Right atrium auricular region (tissue), 2 donors: ENCODE data around the gene NFATC2. TPM values are rescaled to one million over a fixed set of nuclear protein-coding genes. Genes with fewer than 3 reads are reported as not detected.

ENCODE experiments used
- DNase-seq: peaks from one replicate; pipeline ENCODE4 v3.0.0-alpha.2; 2019; ENCODE audit warnings: low spot score
- H3K27ac ChIP-seq, 2 donors: fragments of 200-600 bp; sonication (generic); 1 replicate in 1 of 2; 2 replicates in 1 of 2; pipeline ENCODE4 v1.5.1; 2016 to 2019
- H3K27me3 ChIP-seq, 2 donors: fragments of 200-600 bp; sonication (generic); one replicate each; pipeline versions ENCODE4 v1.5.1 to v1.6.0; 2017 to 2019
- H3K36me3 ChIP-seq: fragments of 200-600 bp; sonication (generic); one replicate; pipeline ENCODE4 v1.5.1; 2016
- H3K4me1 ChIP-seq, 2 donors: fragments of 200-600 bp; sonication (generic); one replicate each; pipeline versions ENCODE4 v1.5.1 to v1.6.0; 2017 to 2019
- H3K4me3 ChIP-seq, 2 donors: fragments of 200-600 bp; sonication (generic); 1 replicate in 1 of 2; 2 replicates in 1 of 2; pipeline ENCODE4 v1.5.1; 2017 to 2019; ENCODE audit warnings: mild to moderate bottlenecking in 1 of 2, moderate library complexity in 1 of 2
- H3K9me3 ChIP-seq, 2 donors: fragments of 200-600 bp; sonication (generic); one replicate each; pipeline ENCODE4 v1.5.1; 2019
- total RNA-seq, 2 donors: library from RNA; depleted of rRNA; stranded (reverse); fragments of >200 nt; gene quantifications; one replicate each; pipeline ENCODE4 v1.1.0, GENCODE V29; 2016
- TF ChIP-seq, protein P1 (sequence below), 2 donors: fragments of 200-600 bp; sonication (generic); IDR thresholded peaks; one replicate each; pipeline ENCODE4 v1.5.1; 2019; ENCODE audit warnings: antibody characterized with exemption in 2 of 2

Gene NFATC2
- total RNA-seq, 2 donors from 2014 or later: 8.6 to 12.5 TPM

GRCh38 chr20:51579137-51579536 lies 36.6 kb upstream of the NFATC2 start:
- H3K4me3 ChIP-seq: no peak overlapping the region
- DNase-seq: no peak
- no peaks in the 10 kb centered on the region for H3K27me3 ChIP-seq
- peaks cover 0 to 9% of the 10 kb centered on the region in 2 donors for H3K9me3 ChIP-seq
- H3K36me3 ChIP-seq: no peaks in the 10 kb centered on the region
- TF ChIP-seq, protein P1, sequence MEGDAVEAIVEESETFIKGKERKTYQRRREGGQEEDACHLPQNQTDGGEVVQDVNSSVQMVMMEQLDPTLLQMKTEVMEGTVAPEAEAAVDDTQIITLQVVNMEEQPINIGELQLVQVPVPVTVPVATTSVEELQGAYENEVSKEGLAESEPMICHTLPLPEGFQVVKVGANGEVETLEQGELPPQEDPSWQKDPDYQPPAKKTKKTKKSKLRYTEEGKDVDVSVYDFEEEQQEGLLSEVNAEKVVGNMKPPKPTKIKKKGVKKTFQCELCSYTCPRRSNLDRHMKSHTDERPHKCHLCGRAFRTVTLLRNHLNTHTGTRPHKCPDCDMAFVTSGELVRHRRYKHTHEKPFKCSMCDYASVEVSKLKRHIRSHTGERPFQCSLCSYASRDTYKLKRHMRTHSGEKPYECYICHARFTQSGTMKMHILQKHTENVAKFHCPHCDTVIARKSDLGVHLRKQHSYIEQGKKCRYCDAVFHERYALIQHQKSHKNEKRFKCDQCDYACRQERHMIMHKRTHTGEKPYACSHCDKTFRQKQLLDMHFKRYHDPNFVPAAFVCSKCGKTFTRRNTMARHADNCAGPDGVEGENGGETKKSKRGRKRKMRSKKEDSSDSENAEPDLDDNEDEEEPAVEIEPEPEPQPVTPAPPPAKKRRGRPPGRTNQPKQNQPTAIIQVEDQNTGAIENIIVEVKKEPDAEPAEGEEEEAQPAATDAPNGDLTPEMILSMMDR (IDR thresholded peaks at IDR 0.05): no peak
- no peak overlapping the region for H3K27ac ChIP-seq
- no peaks in the 10 kb centered on the region for H3K4me1 ChIP-seq

DNA sequence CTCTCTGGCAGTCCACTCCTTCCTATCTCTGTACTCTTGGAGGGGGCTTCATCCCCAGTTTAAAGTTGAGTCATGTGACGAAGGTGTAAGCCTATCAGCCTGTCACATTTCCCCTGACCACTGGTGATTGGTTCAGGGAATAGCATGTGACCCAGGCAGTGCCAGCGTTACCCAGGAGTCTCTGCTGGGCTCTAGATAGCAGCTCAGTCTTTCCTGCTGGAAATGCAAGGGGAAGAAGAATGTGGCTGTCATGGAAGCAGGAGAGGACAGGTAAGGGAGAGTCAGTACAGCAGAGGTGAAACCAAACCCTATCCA lies 35.6 kb upstream of the NFATC2 start:
- DNase-seq: no peak

DNA sequence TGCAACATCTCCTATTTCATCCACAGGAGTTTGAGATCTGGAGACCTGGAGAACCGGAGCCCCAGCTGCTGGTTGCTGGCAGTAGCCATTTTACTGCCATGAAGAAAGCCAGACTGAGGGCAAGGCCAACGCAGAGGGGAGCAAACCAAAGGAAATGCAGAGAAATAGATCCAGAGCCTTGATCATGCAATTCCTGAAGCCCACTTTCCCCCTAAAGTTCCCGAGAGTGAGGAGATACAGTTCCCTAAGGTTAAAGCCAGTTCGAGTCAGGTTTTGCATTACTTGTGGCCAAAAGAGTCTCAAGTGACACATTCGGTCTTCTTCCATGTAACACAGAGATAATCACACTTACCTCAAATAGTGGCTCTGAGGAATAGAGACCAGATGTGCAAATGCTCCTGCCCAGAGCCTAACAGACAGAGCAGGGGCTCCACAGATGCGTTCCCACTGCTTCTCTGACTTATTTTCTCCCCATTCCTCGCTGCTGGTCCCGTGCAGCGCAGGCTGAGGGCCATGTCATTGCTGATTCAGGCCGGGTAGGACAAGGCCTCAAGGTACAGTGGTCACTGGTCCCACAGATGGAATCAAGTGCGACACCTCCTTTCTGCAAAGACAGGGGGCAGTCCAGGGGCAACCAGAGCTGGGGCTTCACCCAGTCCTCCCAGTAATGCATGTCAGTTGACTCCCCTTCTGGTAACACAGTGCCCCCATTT lies 35.1 kb upstream of the NFATC2 start:
- H3K27ac ChIP-seq: no peak overlapping the region
- DNase-seq: no peak
- TF ChIP-seq, protein P1 (IDR thresholded peaks at IDR 0.05): no peak
- H3K4me1 ChIP-seq: peaks cover 0 to 9% of the 10 kb centered on the region in 2 donors
- H3K9me3 ChIP-seq: peaks cover 0 to 9% of the 10 kb centered on the region in 2 donors
- H3K36me3 ChIP-seq: no peaks in the 10 kb centered on the region
- no peak overlapping the region for H3K4me3 ChIP-seq
- no peaks in the 10 kb centered on the region for H3K27me3 ChIP-seq

More for the DNA sequence above, 35.6 kb upstream of the NFATC2 start:
- TF ChIP-seq, protein P1 (IDR thresholded peaks at IDR 0.05): no peak
- H3K9me3 ChIP-seq: peaks cover 0 to 9% of the 10 kb centered on the region in 2 donors
- H3K36me3 ChIP-seq: no peaks in the 10 kb centered on the region
- peaks cover 0 to 9% of the 10 kb centered on the region in 2 donors for H3K4me1 ChIP-seq
- no peak overlapping the region for H3K27ac ChIP-seq
- no peak overlapping the region for H3K4me3 ChIP-seq
- no peaks in the 10 kb centered on the region for H3K27me3 ChIP-seq

DNA sequence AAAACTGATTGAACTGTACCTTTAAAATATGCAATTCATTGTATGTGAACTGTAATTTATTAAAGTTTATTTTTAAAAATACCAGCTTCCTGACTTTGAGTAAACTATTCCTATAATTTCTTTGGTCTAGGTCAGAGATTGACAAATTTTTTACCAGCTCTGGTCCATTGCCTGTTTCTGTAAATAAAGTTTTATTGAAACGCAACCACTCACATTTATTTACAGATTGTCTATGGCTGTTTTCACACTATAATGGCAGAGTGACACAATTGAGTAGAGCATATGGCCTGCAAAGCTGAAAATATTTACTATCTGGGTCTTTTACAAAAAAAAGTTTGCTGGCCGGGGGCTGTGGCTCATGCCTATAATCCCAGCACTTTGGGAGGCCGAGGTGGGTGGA lies 33.0 kb upstream of the NFATC2 start:
- TF ChIP-seq, protein P1 (IDR thresholded peaks at IDR 0.05): no peak
- Histone ChIP-seq H3K4me3 (no peak overlapping the region), H3K36me3 (no peaks in the 10 kb centered on the region), H3K27me3 (no peaks in the 10 kb centered on the region), H3K9me3 (peaks cover 0 to 9% of the 10 kb centered on the region in 2 donors), H3K4me1 (peaks cover 6 to 20% of the 10 kb centered on the region in 2 donors), H3K27ac (no peak overlapping the region)
- no peak for DNase-seq

DNA sequence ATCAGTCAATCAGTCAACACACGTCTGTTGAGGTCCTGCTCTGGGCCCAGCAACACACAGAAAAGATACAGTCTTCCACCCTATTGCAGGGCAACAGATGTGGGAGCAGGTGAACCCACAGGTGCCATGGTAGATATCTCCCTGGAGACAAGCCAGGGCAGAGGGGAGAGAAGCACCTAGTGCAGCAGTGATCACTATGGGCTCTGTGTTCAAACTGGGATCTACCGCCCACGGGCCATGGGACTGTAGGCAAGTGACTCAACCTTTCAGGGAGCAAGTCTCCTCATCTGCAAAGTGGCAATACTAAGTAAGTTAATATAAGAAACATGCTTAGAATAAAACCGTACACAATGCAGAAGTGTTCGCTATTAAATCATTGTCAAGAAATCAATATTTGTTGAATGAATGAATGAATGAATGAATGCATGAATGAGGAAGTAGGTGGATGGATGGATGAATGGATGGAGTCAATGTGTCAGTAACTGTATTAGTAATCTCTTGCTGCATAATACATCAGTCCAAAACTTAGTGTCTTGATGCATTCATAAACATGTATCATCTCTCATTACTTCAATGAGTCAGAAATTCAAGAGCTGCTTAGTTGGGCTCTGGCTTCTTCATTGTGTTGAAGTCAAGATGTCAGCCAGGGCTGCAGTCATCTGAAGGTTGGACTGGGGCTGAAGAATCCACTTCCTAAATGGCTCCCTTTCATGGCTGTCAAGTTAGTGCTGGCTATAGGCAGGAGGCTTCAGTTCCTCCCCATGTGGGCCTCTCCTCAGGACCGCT lies 31.9 kb upstream of the NFATC2 start:
- H3K27me3 ChIP-seq: no peaks in the 10 kb centered on the region
- no peak overlapping the region for H3K4me3 ChIP-seq
- no peak overlapping the region for H3K27ac ChIP-seq
- H3K9me3 ChIP-seq: peaks cover 0 to 9% of the 10 kb centered on the region in 2 donors
- TF ChIP-seq, protein P1 (IDR thresholded peaks at IDR 0.05): no peak
- H3K4me1 ChIP-seq: peaks cover 6 to 26% of the 10 kb centered on the region in 2 donors
- DNase-seq: no peak
- no peaks in the 10 kb centered on the region for H3K36me3 ChIP-seq
